Panc1 (cell line): ENCODE measurements around the gene NR6A1.

ENCODE experiments used
- CTCF ChIP-seq: fragments of 450-650 bp; IDR thresholded peaks from 2 replicates; pipeline ENCODE4 v1.5.1; 2017; ENCODE audit warnings: mild to moderate bottlenecking
- POLR2AphosphoS5 ChIP-seq: IDR thresholded peaks from 2 replicates; pipeline ENCODE4 v1.6.1; 2012; ENCODE audit warnings: mild to moderate bottlenecking, low read depth, low read length, moderate library complexity
- REST ChIP-seq, 2 experiments: IDR thresholded peaks; 2 replicates each; pipeline ENCODE4 v1.6.1; 2011 to 2012; ENCODE audit warnings: low read depth in 2 of 2, control low read depth in 1 of 2, low read length in 1 of 2, mild to moderate bottlenecking in 1 of 2, moderate library complexity in 1 of 2; ENCODE audit not compliant: insufficient read depth in 1 of 2

GRCh38 chr9:124502711-124503702 is 268.1 kb downstream of the NR6A1 start:
- TF ChIP-seq CTCF (no peak), POLR2AphosphoS5 (no peak), REST (IDR thresholded peaks at IDR 0.05; ENCODE audit: insufficient read depth in 1 of 2, low read depth in 2 of 2, low read length in 1 of 2) (no peak)
